Effector memory CD8-positive, alpha-beta T cell (primary cell): ENCODE measurements around the gene CFD.

Experiments
- ATAC-seq: fragments of 150-1000 bp; cut with Tn5 transposase; replicated peaks from 2 replicates; pipeline ENCODE4 v1.10.0; 2021; ENCODE audit warnings: mild to moderate bottlenecking, moderate library complexity
- DNase-seq, 3 experiments: peaks; one replicate each; pipeline ENCODE4 v3.0.0; 2021
- H3K27ac Mint-ChIP-seq, 2 donors: one replicate each; pipeline ENCODE4 v1.8.0; 2022; ENCODE audit warnings: mild to moderate bottlenecking in 2 of 2, mixed read lengths in 2 of 2, moderate library complexity in 2 of 2
- H3K27me3 Mint-ChIP-seq, 2 donors: one replicate each; pipeline ENCODE4 v1.8.0; 2022; ENCODE audit warnings: mixed read lengths in 2 of 2
- H3K36me3 Mint-ChIP-seq: one replicate; pipeline ENCODE4 v1.8.0; 2022; ENCODE audit warnings: mild to moderate bottlenecking, moderate library complexity, mixed read lengths; ENCODE audit not compliant: insufficient read depth
- H3K4me1 Mint-ChIP-seq, 2 donors: one replicate each; pipeline ENCODE4 v1.8.0; 2022; ENCODE audit warnings: low read depth in 2 of 2, mixed read lengths in 2 of 2
- H3K4me3 Mint-ChIP-seq, 2 donors: one replicate each; pipeline ENCODE4 v1.8.0; 2022; ENCODE audit warnings: mild to moderate bottlenecking in 2 of 2, mixed read lengths in 2 of 2, moderate library complexity in 2 of 2
- H3K9me3 Mint-ChIP-seq, 2 donors: one replicate each; pipeline ENCODE4 v1.8.0; 2022; ENCODE audit warnings: mixed read lengths in 2 of 2
- total RNA-seq, 9 experiments: gene quantifications; one replicate each; lab custom pipeline; 2026; lab: John Stamatoyannopoulos, UW

CFD gene
- 0 to 2.0 (median 0.61) reads per million in 9 experiments for total RNA-seq

DNA sequence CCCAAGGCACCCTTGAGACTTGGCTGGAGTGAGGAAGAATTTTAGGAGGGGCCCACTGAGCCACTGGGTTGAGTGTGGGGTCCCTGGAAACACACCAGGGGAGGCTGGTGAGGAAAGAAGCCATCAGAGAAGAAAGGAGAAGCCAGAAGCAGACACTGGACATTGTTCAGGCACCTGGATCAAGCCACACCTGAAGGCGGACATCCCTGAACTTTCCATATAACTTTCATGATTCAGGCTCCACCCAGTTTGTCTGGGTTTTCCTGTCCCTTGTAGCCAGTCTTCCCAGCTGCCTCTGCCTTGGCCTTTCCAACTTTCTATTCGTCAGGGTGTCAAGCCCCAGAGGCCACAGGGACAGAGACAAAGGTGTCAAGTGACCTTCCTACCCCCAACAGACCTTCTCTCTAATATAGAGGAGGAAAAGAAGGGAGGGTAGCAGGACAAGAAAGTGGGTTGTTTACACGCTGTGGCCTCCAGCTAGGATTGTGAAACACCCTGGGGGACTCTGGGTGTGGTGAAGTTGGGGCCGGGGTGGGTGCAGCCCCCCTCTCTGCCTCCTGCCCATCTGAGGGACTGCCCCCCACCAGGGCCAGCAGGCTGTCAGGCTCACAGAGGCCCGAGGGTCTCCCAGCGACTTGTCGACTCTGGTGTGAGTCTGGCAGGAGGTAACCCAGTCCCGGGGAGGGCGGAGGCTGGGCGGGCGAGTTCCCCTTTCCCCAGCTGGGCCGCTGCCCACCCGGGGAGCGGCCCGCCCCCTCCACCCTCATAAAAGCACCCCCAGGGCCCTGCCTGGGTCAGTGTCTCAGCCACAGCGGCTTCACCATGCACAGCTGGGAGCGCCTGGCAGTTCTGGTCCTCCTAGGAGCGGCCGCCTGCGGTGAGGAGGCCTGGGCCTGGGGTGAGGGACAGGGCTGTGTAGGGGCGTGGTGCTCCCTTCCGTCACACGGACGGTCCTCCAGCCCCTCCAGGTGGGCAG lies at the start of gene CFD:
TSS of gene CFD (plus strand) at position 797 of the 976 bp plus-strand sequence. CDS start at position 823, 26 bp downstream.
- Mint-ChIP-seq H3K27me3 (peaks cover 0 to 12% of the 10 kb centered on the region in 2 donors), H3K9me3 (no peaks in the 10 kb centered on the region), H3K36me3 (peaks cover 7% of the 10 kb centered on the region), H3K4me1 (peaks cover 9 to 19% of the 10 kb centered on the region in 2 donors), H3K4me3 (peak within 1 kb of the TSS; percentile 44 to 45), H3K27ac (no peak within 1 kb of the TSS)
- ATAC-seq (no peak), DNase-seq (no peak)

- Mint-ChIP-seq H3K36me3 (peaks cover 92% of the 10 kb centered on the region), H3K27ac (peak overlapping the region in 1 of 2 donors; percentile 77)
These were observed 49.2 kb upstream of the CFD start for GRCh38 chr19:810077-810855.

DNA sequence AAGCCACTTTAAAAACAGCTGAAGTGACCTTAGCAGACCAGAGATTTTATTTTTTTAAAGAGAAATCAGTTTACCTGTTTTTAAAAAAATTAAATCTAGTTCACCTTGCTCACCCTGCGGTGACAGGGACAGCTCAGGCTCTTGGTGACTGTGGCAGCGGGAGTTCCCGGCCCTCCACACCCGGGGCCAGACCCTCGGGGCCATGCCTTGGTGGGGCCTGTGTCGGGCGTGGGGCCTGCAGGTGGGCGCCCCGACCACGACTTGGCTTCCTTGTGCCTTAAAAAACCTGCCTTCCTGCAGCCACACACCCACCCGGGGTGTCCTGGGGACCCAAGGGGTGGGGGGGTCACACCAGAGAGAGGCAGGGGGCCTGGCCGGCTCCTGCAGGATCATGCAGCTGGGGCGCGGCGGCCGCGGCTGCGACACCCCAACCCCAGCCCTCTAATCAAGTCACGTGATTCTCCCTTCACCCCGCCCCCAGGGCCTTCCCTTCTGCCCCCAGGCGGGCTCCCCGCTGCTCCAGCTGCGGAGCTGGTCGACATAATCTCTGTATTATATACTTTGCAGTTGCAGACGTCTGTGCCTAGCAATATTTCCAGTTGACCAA lies 48.5 kb upstream of the CFD start:
- Mint-ChIP-seq H3K27me3 (no peaks in the 10 kb centered on the region), H3K27ac (peak overlapping the region in 1 of 2 donors; percentile 87), H3K4me3 (peak overlapping the region in 1 of 2 donors; percentile 8), H3K9me3 (peaks cover 0 to 5% of the 10 kb centered on the region in 2 donors), H3K36me3 (peaks cover 93% of the 10 kb centered on the region), H3K4me1 (peaks cover 0 to 9% of the 10 kb centered on the region in 2 donors)
- DNase-seq, result no peak
- no peak for ATAC-seq

More at GRCh38 chr19:810077-810855, 49.2 kb upstream of the CFD start:
- ATAC-seq, result no peak
- H3K9me3 Mint-ChIP-seq, result no peaks in the 10 kb centered on the region
- no peak for DNase-seq
- H3K4me3 Mint-ChIP-seq, result no peak overlapping the region
- H3K4me1 Mint-ChIP-seq, result peaks cover 0 to 7% of the 10 kb centered on the region in 2 donors
- H3K27me3 Mint-ChIP-seq, result no peaks in the 10 kb centered on the region

DNA sequence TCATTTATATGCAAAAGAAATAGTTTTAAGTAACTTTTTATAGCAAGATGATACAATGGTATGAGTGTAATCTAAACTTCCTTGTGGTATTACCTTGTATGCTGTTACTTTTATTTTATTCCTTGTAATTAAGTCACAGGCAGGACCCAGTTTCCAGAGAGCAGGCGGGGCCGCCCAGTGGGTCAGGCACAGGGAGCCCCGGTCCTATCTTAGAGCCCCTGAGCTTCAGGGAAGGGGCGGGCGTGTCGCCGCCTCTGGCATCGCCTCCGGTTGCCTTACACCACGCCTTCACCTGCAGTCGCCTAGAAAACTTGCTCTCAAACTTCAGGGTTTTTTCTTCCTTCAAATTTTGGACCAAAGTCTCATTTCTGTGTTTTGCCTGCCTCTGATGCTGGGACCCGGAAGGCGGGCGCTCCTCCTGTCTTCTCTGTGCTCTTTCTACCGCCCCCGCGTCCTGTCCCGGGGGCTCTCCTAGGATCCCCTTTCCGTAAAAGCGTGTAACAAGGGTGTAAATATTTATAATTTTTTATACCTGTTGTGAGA lies 47.9 kb upstream of the CFD start:
- H3K36me3 Mint-ChIP-seq, result peaks cover 95% of the 10 kb centered on the region
- H3K27ac Mint-ChIP-seq, result peak overlapping the region in 1 of 2 donors; percentile 87
- no peak for ATAC-seq
- peaks cover 3 to 11% of the 10 kb centered on the region in 2 donors for H3K9me3 Mint-ChIP-seq
- H3K4me1 Mint-ChIP-seq, result peaks cover 3 to 9% of the 10 kb centered on the region in 2 donors
- no peak for DNase-seq
- H3K4me3 Mint-ChIP-seq, result peak overlapping the region in 1 of 2 donors; percentile 8
- no peaks in the 10 kb centered on the region for H3K27me3 Mint-ChIP-seq

- no peak for ATAC-seq
- peaks cover 95% of the 10 kb centered on the region for H3K36me3 Mint-ChIP-seq
These were observed 47.3 kb upstream of the CFD start for GRCh38 chr19:812049-812746.

DNA sequence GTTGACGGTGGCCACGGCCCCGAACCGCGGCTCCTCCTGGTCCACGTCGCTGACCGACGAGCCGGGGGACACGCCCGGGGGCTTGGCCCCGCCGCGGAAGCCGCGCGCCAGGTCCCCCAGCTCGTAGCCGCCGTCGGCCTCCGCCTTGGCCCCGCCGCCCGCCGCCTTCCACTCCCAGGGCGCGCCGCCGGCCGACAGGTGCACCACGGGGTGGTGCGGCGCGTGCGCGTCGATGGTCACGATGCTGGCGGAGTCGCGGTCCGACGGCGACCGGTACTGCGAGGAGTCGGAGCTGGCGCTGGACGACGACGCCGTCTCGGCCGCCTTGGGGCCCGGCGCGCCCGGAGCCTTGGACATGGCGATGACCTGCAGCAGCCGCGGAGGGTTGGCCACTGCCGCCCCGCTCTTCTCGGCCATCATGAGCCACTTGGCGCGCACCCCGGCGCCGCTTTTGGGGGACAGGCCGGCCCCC lies 46.7 kb upstream of the CFD start:
- no peak for DNase-seq
- no peak for ATAC-seq
- H3K36me3 Mint-ChIP-seq, result peaks cover 95% of the 10 kb centered on the region
- H3K9me3 Mint-ChIP-seq, result peaks cover 4 to 16% of the 10 kb centered on the region in 2 donors
- no peak overlapping the region for H3K27ac Mint-ChIP-seq
- no peaks in the 10 kb centered on the region for H3K27me3 Mint-ChIP-seq
- H3K4me1 Mint-ChIP-seq, result peaks cover 3 to 4% of the 10 kb centered on the region in 2 donors
- no peak overlapping the region for H3K4me3 Mint-ChIP-seq

More at GRCh38 chr19:812049-812746, 47.3 kb upstream of the CFD start:
- no peak for DNase-seq
- H3K27me3 Mint-ChIP-seq, result no peaks in the 10 kb centered on the region
- H3K9me3 Mint-ChIP-seq, result peaks cover 4 to 16% of the 10 kb centered on the region in 2 donors
- peak overlapping the region in 1 of 2 donors; percentile 87 for H3K27ac Mint-ChIP-seq
- H3K4me3 Mint-ChIP-seq, result no peak overlapping the region
- peaks cover 4 to 6% of the 10 kb centered on the region in 2 donors for H3K4me1 Mint-ChIP-seq

- H3K27ac Mint-ChIP-seq, result peak overlapping the region; percentile 38 to 92
- no peak for ATAC-seq
- H3K36me3 Mint-ChIP-seq, result peaks cover 91% of the 10 kb centered on the region
These were observed 46.0 kb upstream of the CFD start for GRCh38 chr19:813219-814151.

GRCh38 chr19:814152-815078 lies 45.0 kb upstream of the CFD start:
- ATAC-seq (peak; percentile 9), DNase-seq (no peak)
- Mint-ChIP-seq H3K4me3 (peak overlapping the region in 1 of 2 donors; percentile 62), H3K27me3 (no peaks in the 10 kb centered on the region), H3K36me3 (peaks cover 82% of the 10 kb centered on the region), H3K4me1 (peaks cover 3 to 4% of the 10 kb centered on the region in 2 donors), H3K27ac (peak overlapping the region; percentile 38 to 92), H3K9me3 (peaks cover 4 to 16% of the 10 kb centered on the region in 2 donors)

More at GRCh38 chr19:813219-814151, 46.0 kb upstream of the CFD start:
- peak overlapping the region in 1 of 2 donors; percentile 29 for H3K4me3 Mint-ChIP-seq
- H3K27me3 Mint-ChIP-seq, result no peaks in the 10 kb centered on the region
- H3K9me3 Mint-ChIP-seq, result peaks cover 4 to 16% of the 10 kb centered on the region in 2 donors
- peaks cover 3 to 4% of the 10 kb centered on the region in 2 donors for H3K4me1 Mint-ChIP-seq
- no peak for DNase-seq

DNA sequence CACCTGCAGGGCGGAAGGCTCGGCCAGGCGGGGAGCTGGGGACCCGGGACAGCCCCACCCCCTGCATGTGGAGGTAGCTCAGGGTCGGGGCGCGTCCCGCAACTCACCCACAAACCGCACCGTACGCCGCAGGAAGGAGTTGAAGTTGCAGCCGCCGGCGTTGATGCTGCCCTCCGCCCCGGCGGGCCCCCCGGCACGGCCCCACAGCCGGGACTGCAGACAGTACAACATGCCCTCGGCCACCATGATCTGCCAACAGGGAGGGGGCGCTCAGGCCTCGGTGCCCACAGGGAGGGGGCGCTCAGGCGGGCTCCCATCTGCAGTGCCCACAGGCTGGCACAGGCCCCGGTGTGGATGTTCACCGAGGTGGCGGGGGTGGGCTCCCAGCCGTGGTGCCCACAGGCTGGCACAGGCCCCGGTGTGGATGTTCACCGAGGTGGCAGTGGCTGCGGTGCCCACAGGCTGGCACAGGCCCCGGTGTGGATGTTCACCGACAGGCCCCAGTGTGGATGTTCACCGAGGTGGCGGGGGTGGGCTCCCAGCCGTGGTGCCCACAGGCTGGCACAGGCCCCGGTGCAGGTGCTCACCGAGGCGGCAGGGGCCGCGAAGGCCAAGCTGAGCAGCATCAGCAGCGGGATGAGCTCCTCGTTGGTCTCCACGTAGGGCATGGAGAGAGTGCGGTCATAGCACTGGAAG lies 44.2 kb upstream of the CFD start:
- H3K27me3 Mint-ChIP-seq, result no peaks in the 10 kb centered on the region
- peaks cover 81% of the 10 kb centered on the region for H3K36me3 Mint-ChIP-seq
- peaks cover 4 to 16% of the 10 kb centered on the region in 2 donors for H3K9me3 Mint-ChIP-seq
- no peak for DNase-seq
- ATAC-seq, result peak; percentile 16
- H3K27ac Mint-ChIP-seq, result peak overlapping the region in 1 of 2 donors; percentile 92
- peaks cover 3 to 4% of the 10 kb centered on the region in 2 donors for H3K4me1 Mint-ChIP-seq
- peak overlapping the region in 1 of 2 donors; percentile 62 for H3K4me3 Mint-ChIP-seq
